Middle frontal gyrus (tissue), 1 donor: ENCODE data around the gene SRRM4.
A peak's percentile ranks its signal among the peaks of the same experiment; 100 is the strongest.
"Not testable (repeated sequence)": the region's sequence is repeated elsewhere in the genome, so short reads cannot be mapped to it uniquely, and the experiment has no call there.

ENCODE experiments used
- DNase-seq: peaks from one replicate; pipeline ENCODE4 v3.0.0-alpha.2; 2015; ENCODE audit warnings: low spot score; ENCODE audit errors: extremely low spot score

SRRM4 gene

GRCh38 chr12:119008273-119008672 lies 26.9 kb downstream of the SRRM4 start:
- DNase-seq = not testable (repeated sequence)

- DNase-seq = no peak
Observed at GRCh38 chr12:119008691-119009221, 27.4 kb downstream of the SRRM4 start.

DNA sequence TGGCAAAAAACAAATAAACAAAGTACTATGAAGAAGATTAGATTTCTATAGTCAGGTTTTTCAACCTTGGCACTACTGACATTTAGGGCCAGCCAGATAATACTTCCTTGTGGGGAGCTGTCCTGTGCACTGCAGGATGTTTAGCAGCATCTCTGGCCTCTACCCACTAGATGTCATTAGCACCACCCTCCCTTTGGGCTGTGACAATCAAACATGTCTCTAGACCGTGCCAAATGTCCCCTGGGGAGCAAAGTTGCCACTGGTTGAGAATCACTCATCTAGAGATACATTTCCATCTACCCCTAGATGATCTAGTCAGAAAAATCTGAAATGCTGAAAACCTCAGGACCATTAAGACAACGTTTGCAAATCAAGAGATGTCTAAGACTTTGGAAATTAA lies 29.9 kb downstream of the SRRM4 start:
- DNase-seq = no peak

- no peak for DNase-seq
Observed at GRCh38 chr12:119012179-119012578, 30.8 kb downstream of the SRRM4 start.

GRCh38 chr12:119013023-119013422 lies 31.7 kb downstream of the SRRM4 start:
- DNase-seq = no peak

- no peak for DNase-seq
Observed at GRCh38 chr12:119014368-119014767, 33.0 kb downstream of the SRRM4 start.

DNA sequence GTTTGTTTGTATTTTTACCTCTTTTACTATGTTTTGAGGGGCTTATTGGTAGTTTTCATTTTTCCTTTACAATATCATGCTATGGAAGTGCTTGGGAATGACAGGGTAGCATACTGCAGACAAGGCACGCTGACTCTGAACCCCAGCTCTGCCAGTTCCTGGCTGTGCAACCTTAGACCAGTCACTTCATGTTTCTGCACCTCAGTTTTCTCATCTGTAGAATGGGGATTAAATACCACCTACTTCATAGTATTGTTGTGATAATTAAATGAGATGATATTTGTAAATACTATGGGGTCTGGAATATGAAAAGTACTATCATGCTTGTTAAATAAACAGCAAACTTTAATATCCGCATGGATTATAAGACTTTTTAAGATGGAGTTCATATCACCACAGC lies 35.4 kb downstream of the SRRM4 start:
- no peak for DNase-seq

DNA sequence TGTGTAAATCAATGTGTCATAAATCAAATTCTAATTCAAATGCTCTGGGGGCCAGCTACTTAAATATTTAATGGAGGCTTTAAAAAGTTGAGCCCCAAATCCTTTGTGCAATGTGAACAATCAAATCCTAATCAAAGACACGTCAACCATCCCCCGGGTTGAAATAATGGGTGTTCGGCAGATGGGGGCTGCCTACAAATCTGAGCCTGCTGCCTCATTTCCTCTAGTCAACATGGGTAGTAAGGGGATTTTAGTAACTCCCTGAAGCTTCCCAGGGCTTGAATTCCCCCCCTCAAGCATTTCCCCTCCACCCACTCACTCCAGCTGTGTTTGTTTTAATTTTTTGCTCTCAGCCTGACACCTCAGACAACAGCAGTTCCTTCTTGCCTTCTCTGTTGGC lies 37.8 kb downstream of the SRRM4 start:
- DNase-seq = no peak

- no peak for DNase-seq
Observed at GRCh38 chr12:119020406-119021360, 39.3 kb downstream of the SRRM4 start.

DNA sequence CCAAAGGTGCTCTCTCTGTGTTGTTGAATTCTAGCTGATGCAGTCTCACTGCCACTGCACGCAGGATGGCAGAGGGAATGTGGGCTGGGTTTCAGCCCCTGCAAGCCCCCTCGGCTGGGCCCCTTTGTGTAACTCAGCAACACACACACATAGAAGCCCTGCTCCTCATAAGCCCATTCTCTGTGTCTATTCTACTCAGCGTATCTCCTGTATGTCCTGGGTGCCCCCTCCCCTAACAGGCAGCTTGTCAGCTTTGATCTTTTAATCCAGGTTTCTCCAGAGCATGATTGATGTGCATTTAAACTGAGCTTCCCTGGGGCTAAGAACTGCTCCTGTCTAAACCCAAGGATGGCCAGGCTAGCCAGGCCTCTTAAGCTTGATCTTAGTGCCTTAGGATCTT lies 43.0 kb downstream of the SRRM4 start:
- no peak for DNase-seq

GRCh38 chr12:119025786-119026185 lies 44.4 kb downstream of the SRRM4 start:
- DNase-seq = no peak

GRCh38 chr12:119033332-119033731 lies 52.0 kb downstream of the SRRM4 start:
- DNase-seq = not testable (repeated sequence)

- no peak for DNase-seq
Observed at GRCh38 chr12:119036878-119037825, 55.8 kb downstream of the SRRM4 start.

DNA sequence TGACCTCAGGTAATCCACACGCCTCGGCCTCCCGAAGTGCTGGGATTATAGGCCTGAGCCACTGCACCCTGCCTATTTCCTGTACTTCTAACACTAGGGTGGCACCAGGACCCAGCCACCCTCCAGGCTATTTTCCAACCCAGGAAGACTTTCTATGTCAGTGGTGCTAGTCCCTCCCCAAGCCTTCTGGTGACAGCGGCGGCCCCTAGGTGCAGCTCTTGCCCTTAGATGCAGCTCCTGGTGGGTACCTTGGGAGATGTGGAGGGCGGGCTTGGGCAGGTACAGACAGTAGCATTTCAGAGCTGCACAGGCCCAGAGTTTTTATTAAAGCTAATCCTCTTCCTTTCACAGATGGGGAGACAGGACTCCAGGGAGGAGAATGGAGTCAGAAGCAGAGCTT lies 62.8 kb downstream of the SRRM4 start:
- DNase-seq = no peak

DNA sequence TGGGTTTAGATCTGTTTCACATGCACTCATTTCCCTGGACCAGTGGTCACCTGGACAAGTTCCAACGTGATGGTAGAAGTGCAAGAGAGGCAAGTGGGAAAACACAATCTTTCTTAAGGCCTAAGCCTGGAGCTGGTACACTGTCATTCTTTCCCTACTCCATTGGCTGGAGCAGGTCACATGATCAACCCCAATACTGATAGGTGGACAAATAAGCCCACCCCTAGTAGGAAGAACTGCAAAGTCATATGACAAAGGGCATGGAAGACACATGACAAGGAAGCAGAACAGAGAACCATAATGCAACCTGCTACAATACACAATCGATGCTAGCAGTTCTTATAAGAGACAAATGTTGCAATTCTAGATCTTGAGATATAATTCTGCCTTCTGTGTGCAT lies 66.3 kb downstream of the SRRM4 start:
- no peak for DNase-seq

DNA sequence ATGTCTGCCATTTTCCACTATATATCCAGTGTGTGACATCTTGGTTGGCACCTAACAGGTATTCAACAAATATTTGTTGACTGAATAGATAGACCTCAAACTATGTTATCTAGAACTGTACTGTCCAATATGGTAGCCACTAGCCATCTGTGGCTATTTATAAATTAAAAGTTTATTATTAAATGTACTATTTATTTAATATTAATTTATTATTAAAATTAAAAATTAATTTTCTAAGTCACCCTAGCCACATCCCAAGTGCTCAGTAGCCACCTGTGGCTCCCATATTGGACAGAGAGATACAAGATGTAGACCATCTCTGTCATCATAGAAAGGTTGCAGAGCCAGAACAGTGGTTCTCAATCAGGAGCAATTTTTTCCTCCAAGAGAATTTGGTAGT lies 69.3 kb downstream of the SRRM4 start:
- DNase-seq = no peak

DNA sequence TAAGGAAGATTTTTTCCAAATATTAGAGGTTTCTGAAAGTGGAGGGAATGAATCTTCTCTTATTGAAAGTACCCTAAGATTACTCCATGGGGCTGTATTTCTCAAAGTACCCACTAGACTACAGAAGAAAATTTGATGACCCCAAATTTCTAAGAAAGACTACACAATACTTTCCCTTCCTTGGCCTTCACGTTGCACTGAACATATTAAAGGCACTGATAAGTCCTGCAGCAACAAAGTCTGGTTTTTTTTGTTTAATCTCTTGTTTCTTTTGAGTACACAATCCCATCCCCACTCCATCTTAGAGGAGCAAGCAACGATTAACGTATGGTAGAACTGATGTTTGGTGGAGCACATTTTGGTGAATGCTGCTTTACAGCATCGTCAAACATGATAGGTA lies 70.1 kb downstream of the SRRM4 start:
- no peak for DNase-seq

GRCh38 chr12:119052001-119052400 lies 70.7 kb downstream of the SRRM4 start:
- no peak for DNase-seq

DNA sequence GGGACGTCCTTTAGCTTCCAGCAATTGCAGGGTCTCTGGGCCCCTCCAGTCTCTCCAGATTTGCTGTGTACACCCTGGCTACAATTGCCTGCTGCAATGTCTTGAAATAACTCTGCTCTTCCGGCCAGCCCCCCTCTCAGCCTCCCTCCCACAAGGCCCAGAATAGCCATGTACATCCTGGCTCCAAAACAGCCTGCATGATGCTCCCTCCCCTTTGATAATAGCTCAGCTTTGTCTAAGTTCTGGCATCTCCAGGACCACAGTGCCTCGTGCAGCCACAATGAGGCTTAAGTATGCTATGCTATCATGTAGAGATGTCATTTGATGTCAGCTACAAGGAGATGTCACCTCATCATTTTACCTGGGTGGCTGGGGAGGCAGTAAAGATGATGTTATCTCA lies 74.6 kb downstream of the SRRM4 start:
- peak; percentile 11 for DNase-seq

GRCh38 chr12:119060847-119061796 lies 79.8 kb downstream of the SRRM4 start:
- DNase-seq = no peak
